Dermis microvascular lymphatic vessel endothelial cell (primary cell): ENCODE measurements around the gene CD7. TPM values are rescaled to one million over a fixed set of nuclear protein-coding genes. Genes with fewer than 3 reads are reported as not detected.

Experiments used
- DNase-seq, 2 donors: peaks; one replicate each; pipeline versions ENCODE4 v3.0.0 to v3.0.0-alpha.2; 2010; ENCODE audit warnings: low read depth in 2 of 2
- total RNA-seq: library from RNA; depleted of rRNA; stranded (reverse); fragments of >200 nt; gene quantifications from 2 replicates; pipeline ENCODE4 v1.2.1, GENCODE V29; 2014

CD7 gene
- total RNA-seq, 1 donor from 2014 or later = not detected

DNA sequence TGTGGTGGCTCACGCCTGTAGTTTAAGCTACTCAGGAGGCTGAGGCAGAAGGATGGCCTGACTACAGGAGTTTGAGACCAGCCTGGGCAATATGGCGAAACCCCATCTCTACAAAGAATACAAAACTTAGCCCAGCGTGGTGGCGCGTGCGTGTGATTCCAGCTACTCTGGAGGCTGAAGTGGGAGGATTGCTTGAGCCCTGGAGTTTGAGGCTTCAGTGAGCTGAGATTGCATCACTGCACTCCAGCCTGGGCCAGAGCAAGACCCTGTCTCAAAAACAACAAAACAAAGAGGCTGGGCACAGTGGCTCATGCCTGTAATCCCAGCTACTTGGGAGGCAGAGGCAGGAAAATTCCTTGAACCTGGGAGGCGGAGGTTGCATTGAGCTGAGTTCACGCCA, 36.9 kb downstream of the CD7 start:
- DNase-seq = no peak

- no peak for DNase-seq
These were observed 38.5 kb downstream of the CD7 start for GRCh38 chr17:82278786-82279391.

GRCh38 chr17:82278308-82278707, 39.1 kb downstream of the CD7 start:
- DNase-seq = no peak

DNA sequence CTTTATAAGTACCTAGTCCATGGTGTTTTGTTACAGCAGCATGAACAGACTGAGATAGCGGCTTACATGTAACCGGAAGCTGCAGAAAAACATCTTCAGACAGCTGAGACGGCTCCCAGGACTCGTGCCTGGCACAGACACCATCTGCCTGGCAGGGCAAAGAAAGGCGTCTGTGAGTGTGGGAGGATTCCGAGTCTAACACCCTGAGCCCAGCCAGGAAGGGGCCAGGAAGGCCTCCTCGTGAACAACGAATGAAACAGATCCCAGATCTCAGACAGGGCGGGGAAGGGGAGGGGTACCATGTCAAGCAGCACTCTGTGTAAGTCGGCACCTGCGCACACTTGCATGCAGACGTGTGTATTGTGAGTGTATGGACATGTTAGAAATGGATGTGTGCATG, 39.6 kb downstream of the CD7 start:
- DNase-seq = no peak

DNA sequence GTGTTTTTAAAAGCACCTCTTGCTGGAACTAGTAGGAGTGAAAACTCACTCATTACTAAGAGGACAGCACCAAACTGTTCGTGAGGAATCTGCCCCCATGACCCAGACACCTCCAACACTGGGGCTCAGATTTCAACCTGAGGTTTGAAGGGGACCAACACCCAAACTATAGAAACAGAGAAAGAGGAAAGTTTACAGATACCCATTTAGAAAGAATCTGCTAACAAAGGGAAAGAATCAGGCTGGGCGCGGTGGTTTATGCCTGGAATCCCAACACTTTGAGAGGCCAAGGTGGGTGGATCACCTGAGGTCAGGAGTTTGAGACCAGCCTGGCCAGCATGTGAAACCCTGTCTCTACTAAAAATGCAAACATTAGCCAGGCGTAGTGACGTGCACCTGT, 40.5 kb downstream of the CD7 start:
- DNase-seq = no peak

GRCh38 chr17:82275326-82275725, 42.1 kb downstream of the CD7 start:
- DNase-seq = no peak

- no peak for DNase-seq
These were observed 43.0 kb downstream of the CD7 start for GRCh38 chr17:82274134-82275020.

DNA sequence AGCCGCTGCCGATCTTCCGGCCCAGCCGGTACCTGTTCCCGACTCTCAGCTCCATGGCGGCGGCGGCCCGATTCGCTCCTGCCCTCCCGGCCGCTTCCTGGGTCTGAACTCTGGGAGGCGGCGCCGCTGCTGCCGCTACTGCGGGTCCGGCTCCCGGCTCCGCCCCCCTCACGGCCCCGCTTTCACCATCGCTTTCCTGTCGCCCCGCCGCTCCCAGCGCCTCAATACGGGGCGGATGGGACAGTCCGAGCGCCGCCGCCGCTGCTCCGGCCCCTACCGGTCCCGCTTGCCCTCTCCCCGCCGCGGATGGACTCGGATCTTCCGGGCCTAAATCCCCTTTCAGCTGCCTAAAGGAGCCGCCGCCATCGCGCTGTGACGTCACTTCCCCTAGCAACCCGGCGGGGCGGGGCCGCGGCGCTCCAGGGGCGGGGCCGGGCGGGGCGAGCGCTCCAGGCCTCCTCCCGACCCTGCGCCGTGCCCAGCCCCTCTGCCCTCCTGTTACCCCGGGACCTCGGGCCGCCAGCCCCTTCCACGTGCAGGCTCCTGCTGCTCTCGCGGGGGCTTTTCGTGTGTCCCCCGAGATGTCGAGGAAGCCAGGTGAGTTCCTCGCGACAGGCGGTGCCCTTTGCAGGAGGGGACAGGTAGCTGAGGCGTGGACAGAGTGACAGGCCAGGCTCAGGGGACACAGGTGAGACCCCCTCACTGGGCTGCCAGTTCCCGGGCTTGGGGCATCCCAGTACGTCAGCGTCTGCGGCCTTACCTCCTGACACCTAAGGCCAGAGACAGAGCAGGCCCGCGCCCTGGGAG, 43.9 kb downstream of the CD7 start, which contains the start of gene CSNK1D:
Gene CSNK1D (minus strand): TSS at position 374 of the 807 bp plus-strand sequence. CDS start 319 bp downstream, at position 55.
- peak; percentile 61 to 88 for DNase-seq

DNA sequence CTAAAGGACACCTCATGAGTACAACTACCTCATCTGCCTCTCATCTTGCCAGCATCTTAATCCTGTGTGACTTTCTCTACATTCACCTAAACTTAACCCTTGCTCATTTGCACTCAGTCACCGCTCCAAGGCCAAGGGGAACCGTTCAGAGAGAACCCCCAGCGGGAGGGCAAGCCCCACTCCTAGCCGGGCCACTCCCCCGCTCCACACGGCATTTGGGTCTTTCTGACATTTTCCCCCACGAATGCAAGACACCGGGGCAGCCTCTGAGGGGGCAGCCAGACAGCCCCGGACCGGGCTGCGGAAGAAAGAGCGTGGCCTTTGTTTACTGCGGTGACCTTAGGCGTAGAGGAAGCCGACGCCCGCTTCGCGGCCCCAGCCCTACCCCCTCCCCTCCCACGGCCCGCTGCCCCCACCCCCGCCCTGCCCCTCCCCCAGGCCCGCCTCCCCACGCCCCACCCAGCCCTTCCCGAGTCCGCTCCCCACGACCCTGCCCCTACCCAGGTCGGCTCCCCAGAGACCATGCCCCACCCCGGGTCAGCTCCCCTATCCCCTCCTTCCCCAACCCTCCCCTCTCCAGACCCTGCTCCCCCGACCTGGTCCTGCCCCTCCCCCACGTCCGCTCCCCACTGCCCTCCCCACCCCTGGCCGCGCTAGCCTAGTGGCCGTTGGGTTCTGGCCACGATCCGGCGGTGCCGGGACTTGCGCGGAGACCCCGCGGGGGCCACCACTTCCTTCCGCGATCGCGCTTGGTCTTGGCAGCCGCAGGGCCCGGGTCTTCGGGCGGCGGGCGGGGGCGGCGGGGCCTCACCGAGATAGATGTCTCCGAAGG, 44.7 kb downstream of the CD7 start:
- DNase-seq = peak in 1 of 2 donors; percentile 17

GRCh38 chr17:82271401-82271800, 46.0 kb downstream of the CD7 start:
- no peak for DNase-seq

DNA sequence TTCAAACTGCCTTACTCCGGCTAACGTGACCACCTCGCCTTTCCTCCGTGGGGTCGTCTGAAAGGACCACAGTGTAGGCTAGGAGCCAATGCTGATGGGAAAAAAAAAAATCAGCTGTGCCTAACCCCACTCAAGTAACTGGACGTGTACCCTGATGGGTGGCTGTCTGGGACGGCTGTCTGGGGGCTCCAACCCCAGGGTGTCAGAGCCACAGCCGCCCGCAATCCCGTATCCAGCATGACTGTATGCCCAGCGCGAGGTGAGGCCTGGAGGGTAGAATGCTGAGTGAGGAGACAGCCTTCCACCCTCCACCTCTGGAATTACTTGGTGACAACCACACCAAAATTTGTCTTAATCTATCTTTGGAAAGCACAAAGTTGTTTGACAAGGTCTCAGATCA, 46.8 kb downstream of the CD7 start:
- no peak for DNase-seq

DNA sequence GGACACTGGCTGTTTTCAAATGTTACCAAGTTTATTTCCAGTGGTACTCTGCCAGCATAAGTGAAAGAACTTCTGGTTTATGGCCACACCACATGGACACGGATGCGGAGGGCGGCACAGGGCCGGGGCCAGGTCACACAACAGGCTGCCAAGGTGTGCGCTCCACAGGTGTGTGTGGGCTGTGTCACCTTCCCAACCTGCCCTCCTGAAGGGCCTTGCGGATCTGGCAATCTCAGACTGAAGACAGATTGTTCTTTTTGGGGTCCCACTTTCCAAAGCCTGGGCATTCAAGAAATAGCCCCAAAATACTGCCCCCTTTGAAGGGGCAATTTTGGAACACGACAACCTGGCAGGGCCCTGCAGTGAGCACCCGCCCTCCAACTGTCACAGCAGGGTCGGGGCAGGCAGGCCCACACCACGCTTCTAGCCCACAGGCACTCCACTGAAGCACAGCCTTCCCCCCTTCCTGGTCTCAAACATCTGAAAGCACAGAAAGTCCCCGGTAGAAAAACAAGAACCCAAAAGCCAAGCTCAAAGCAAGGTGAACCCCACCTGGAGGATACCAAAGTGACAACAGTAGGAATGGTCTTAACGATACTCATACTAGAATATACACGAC, 47.4 kb downstream of the CD7 start:
- DNase-seq = no peak

- no peak for DNase-seq
These were observed 48.1 kb downstream of the CD7 start for GRCh38 chr17:82269138-82269881.

- DNase-seq = peak; percentile 50 to 90
These were observed 49.6 kb downstream of the CD7 start for GRCh38 chr17:82267575-82268379.

GRCh38 chr17:82266142-82266541, 51.3 kb downstream of the CD7 start:
- no peak for DNase-seq
